H1 (cell line): Measurements from ENCODE around the gene PDZRN3. TPM values are rescaled to one million over a fixed set of nuclear protein-coding genes. Genes with fewer than 3 reads are reported as not detected.

Experiments
- CHD7 ChIP-seq: fragments of 300-600 bp; sonication (generic); IDR thresholded peaks from 2 replicates; pipeline ENCODE4 v1.7.1; 2012; ENCODE audit warnings: low read length, moderate library complexity, mild to moderate bottlenecking, inconsistent platforms; ENCODE audit not compliant: insufficient replicate concordance
- FOSL1 ChIP-seq: IDR thresholded peaks from 2 replicates; pipeline ENCODE4 v1.6.1; 2011; ENCODE audit warnings: mild to moderate bottlenecking, low read depth, low read length, moderate library complexity; ENCODE audit not compliant: insufficient read depth
- JUND ChIP-seq: IDR thresholded peaks from 2 replicates; pipeline ENCODE4 v1.6.1; 2011; ENCODE audit warnings: mild to moderate bottlenecking, improper control_type of control experiment, low read length
- polyA plus RNA-seq, 7 experiments: library from polyadenylated mRNA; depleted of rRNA in 3 of 7; stranded (reverse) in 5 of 7; unstranded in 2 of 7; fragments of >200 nt in 5 of 7; fragments of 200-250 nt in 2 of 7; gene quantifications; 1 replicate in 5 of 7; 2 replicates in 1 of 7; 4 replicates in 1 of 7; pipeline versions ENCODE4 v1.2.1 to v1.2.3, GENCODE V29; 2011 to 2013; ENCODE audit warnings: missing spikeins in 2 of 7, mixed read lengths in 2 of 7
- total RNA-seq: library from RNA; stranded (reverse); fragmentation: NEBNext Ultra II Directional; extraction: Animal tissue kit (Norgen Biotek cat#: 25700); gene quantifications from 2 replicates; pipeline ENCODE4 v1.2.1, GENCODE V29; 2021

Gene PDZRN3
- total and polyA plus RNA-seq, 2 of the 8 experiments (the other 6 are each of a cell fraction or from before 2014, with no cell fraction given): 4.2 to 20.5 TPM

- TF ChIP-seq CHD7 (no peak), FOSL1 (no peak), JUND (no peak)
Measured at GRCh38 chr3:73563896-73564582, 60.7 kb downstream of the PDZRN3 start (continued).
